Stimulated activated CD4-positive, alpha-beta T cell treated with anti-CD3 and anti-CD28 coated beads, Interleukin-1b, Interleukin-23, amount 100 ng/mL, for 1 hour (primary cell): Measurements from ENCODE around the gene PGM1.

Experiments used
- DNase-seq, 2 donors: peaks; one replicate each; pipeline ENCODE4 v3.0.0-alpha.2; 2020; ENCODE audit warnings: low read depth in 2 of 2

PGM1 gene

GRCh38 chr1:63633281-63633680 is 40.1 kb downstream of the PGM1 start:
- no peak for DNase-seq

GRCh38 chr1:63634471-63634870 is 41.3 kb downstream of the PGM1 start:
- DNase-seq: no peak

GRCh38 chr1:63635681-63636080 is 42.5 kb downstream of the PGM1 start:
- no peak for DNase-seq

GRCh38 chr1:63636192-63637105 is 43.2 kb downstream of the PGM1 start:
- DNase-seq: no peak

- no peak for DNase-seq
Observed at GRCh38 chr1:63638471-63638870, 45.3 kb downstream of the PGM1 start.

- DNase-seq: no peak
Observed at GRCh38 chr1:63638875-63639274, 45.7 kb downstream of the PGM1 start.

GRCh38 chr1:63640633-63641567 is 47.7 kb downstream of the PGM1 start:
- no peak for DNase-seq

GRCh38 chr1:63641615-63642014 is 48.4 kb downstream of the PGM1 start:
- no peak for DNase-seq

GRCh38 chr1:63642901-63643300 is 49.7 kb downstream of the PGM1 start:
- DNase-seq: no peak

- no peak for DNase-seq
Observed at GRCh38 chr1:63643517-63643916, 50.3 kb downstream of the PGM1 start.

- no peak for DNase-seq
Observed at GRCh38 chr1:63643926-63644325, 50.7 kb downstream of the PGM1 start.

- DNase-seq: no peak
Observed at GRCh38 chr1:63645317-63645716, 52.1 kb downstream of the PGM1 start.

GRCh38 chr1:63648689-63649088 is 55.5 kb downstream of the PGM1 start:
- DNase-seq: no peak

- DNase-seq: no peak
Observed at GRCh38 chr1:63651161-63651701, 58.0 kb downstream of the PGM1 start.

- no peak for DNase-seq
Observed at GRCh38 chr1:63653976-63654375, 60.8 kb downstream of the PGM1 start.

- DNase-seq: no peak
Observed at GRCh38 chr1:63659448-63659847, 66.2 kb downstream of the PGM1 start.

- no peak for DNase-seq
Observed at GRCh38 chr1:63662056-63662836, 69.0 kb downstream of the PGM1 start.

GRCh38 chr1:63662841-63663240 is 69.6 kb downstream of the PGM1 start:
- DNase-seq: no peak

GRCh38 chr1:63663301-63663700 is 70.1 kb downstream of the PGM1 start:
- no peak for DNase-seq

GRCh38 chr1:63663873-63664272 is 70.7 kb downstream of the PGM1 start:
- DNase-seq: no peak

GRCh38 chr1:63664742-63665141 is 71.5 kb downstream of the PGM1 start:
- no peak for DNase-seq

GRCh38 chr1:63665410-63665809 is 72.2 kb downstream of the PGM1 start:
- DNase-seq: no peak
